Loucy (cell line): ENCODE results near the gene TESK1.

Experiments used
- H2AFZ ChIP-seq: fragments of 200-600 bp; sonication (generic); 2 replicates; pipeline ENCODE4 v1.6.0; 2016; ENCODE audit warnings: antibody characterized with exemption, mild to moderate bottlenecking, low read length, moderate library complexity
- H3F3A ChIP-seq: fragments of 200-600 bp; 2 replicates; pipeline ENCODE4 v1.6.0; 2016; ENCODE audit warnings: antibody characterized with exemption, low read depth, mild to moderate bottlenecking
- H3K27me3 ChIP-seq: fragments of 200-600 bp; sonication (generic); 2 replicates; pipeline ENCODE4 v1.6.1; 2014; ENCODE audit warnings: low read length, mild to moderate bottlenecking; ENCODE audit not compliant: insufficient read depth, poor library complexity, severe bottlenecking
- H3K36me3 ChIP-seq: fragments of 200-600 bp; sonication (generic); 2 replicates; pipeline ENCODE4 v1.6.1; 2016; ENCODE audit warnings: low read length; ENCODE audit not compliant: insufficient read depth
- H3K4me1 ChIP-seq: fragments of 200-600 bp; sonication (generic); 2 replicates; pipeline ENCODE4 v1.5.1; 2014; ENCODE audit warnings: low read length, mild to moderate bottlenecking; ENCODE audit not compliant: insufficient read depth, poor library complexity, severe bottlenecking
- H3K4me2 ChIP-seq: fragments of 200-600 bp; sonication (generic); 2 replicates; pipeline ENCODE4 v1.6.0; 2014; ENCODE audit warnings: antibody characterized with exemption, low read length, low read depth, mild to moderate bottlenecking; ENCODE audit not compliant: poor library complexity, severe bottlenecking
- H3K4me3 ChIP-seq: fragments of 200-600 bp; sonication (generic); 2 replicates; pipeline ENCODE4 v1.5.1; 2014; ENCODE audit warnings: low read length, mild to moderate bottlenecking, mixed read lengths; ENCODE audit not compliant: poor library complexity, severe bottlenecking
- H3K79me2 ChIP-seq: fragments of 200-600 bp; sonication (generic); 2 replicates; pipeline ENCODE4 v1.6.1; 2014; ENCODE audit warnings: low read length; ENCODE audit not compliant: insufficient read depth
- H3K9ac ChIP-seq: fragments of 200-600 bp; sonication (generic); 2 replicates; pipeline ENCODE4 v1.6.0; 2014; ENCODE audit warnings: mild to moderate bottlenecking, low read depth, low read length, moderate library complexity; ENCODE audit not compliant: poor library complexity, severe bottlenecking
- H3K9me2 ChIP-seq: fragments of 200-600 bp; sonication (generic); replicated peaks from 2 replicates; pipeline ENCODE4 v1.6.1; 2016; ENCODE audit warnings: low read depth, low read length, mixed read lengths
- H3K9me3 ChIP-seq: fragments of 200-600 bp; sonication (generic); 2 replicates; pipeline ENCODE4 v1.6.1; 2014; ENCODE audit warnings: mild to moderate bottlenecking, antibody characterized with exemption, low read length, low read depth; ENCODE audit not compliant: insufficient read depth
- H4K20me1 ChIP-seq: fragments of 200-600 bp; sonication (generic); 2 replicates; pipeline ENCODE4 v1.6.0; 2014; ENCODE audit warnings: antibody characterized with exemption, low read length, mild to moderate bottlenecking; ENCODE audit not compliant: insufficient read depth, poor library complexity, severe bottlenecking
- CTCF ChIP-seq: fragments of 200-600 bp; sonication (generic); conservative IDR thresholded peaks from 2 replicates; pipeline ENCODE4 v1.5.1; 2014; ENCODE audit warnings: mild to moderate bottlenecking, antibody characterized with exemption, low read length
- EZH2phosphoT487 ChIP-seq: fragments of 200-600 bp; IDR thresholded peaks from 2 replicates; pipeline ENCODE4 v1.6.1; 2018; ENCODE audit warnings: antibody characterized with exemption, mild to moderate bottlenecking, moderate library complexity, borderline replicate concordance

Gene TESK1

GRCh38 chr9:35557320-35557719, 47.7 kb upstream of the TESK1 start:
- H3K36me3 ChIP-seq = peaks cover 3% of the 10 kb centered on the region; the same call in 1 of the 2 replicates
- no peaks in the 10 kb centered on the region for H4K20me1 ChIP-seq
- no peak overlapping the region for H2AFZ ChIP-seq
- no peaks in the 10 kb centered on the region for H3K27me3 ChIP-seq
- H3K9ac ChIP-seq = no peak overlapping the region
- no peaks in the 10 kb centered on the region for H3F3A ChIP-seq
- TF ChIP-seq EZH2phosphoT487 (no peak), CTCF (no peak)
- H3K4me1 ChIP-seq = peaks cover 6% of the 10 kb centered on the region
- H3K4me3 ChIP-seq = no peak overlapping the region
- no peak overlapping the region for H3K4me2 ChIP-seq
- H3K79me2 ChIP-seq = no peaks in the 10 kb centered on the region
- H3K9me2 ChIP-seq = no peaks in the 10 kb centered on the region
- no peaks in the 10 kb centered on the region for H3K9me3 ChIP-seq

GRCh38 chr9:35558185-35558584, 46.9 kb upstream of the TESK1 start:
- Histone ChIP-seq H3F3A (no peaks in the 10 kb centered on the region), H3K27me3 (no peaks in the 10 kb centered on the region), H3K79me2 (no peaks in the 10 kb centered on the region), H2AFZ (no peak overlapping the region), H3K9me2 (no peaks in the 10 kb centered on the region), H3K9ac (no peak overlapping the region), H4K20me1 (no peaks in the 10 kb centered on the region), H3K36me3 (peaks cover 3% of the 10 kb centered on the region; the same call in 1 of the 2 replicates), H3K4me2 (no peak overlapping the region), H3K4me3 (no peak overlapping the region), H3K9me3 (no peaks in the 10 kb centered on the region), H3K4me1 (peaks cover 6% of the 10 kb centered on the region)
- TF ChIP-seq CTCF (no peak), EZH2phosphoT487 (no peak)

- Histone ChIP-seq H3K79me2 (no peaks in the 10 kb centered on the region), H4K20me1 (no peaks in the 10 kb centered on the region), H3K27me3 (no peaks in the 10 kb centered on the region), H3K9me2 (no peaks in the 10 kb centered on the region), H3K4me2 (no peak overlapping the region), H3F3A (no peaks in the 10 kb centered on the region), H3K36me3 (no peaks in the 10 kb centered on the region; the same call in 1 of the 2 replicates), H3K4me1 (no peaks in the 10 kb centered on the region), H2AFZ (no peak overlapping the region), H3K4me3 (no peak overlapping the region), H3K9ac (no peak overlapping the region), H3K9me3 (no peaks in the 10 kb centered on the region)
- TF ChIP-seq EZH2phosphoT487 (no peak), CTCF (no peak)
These were observed 45.1 kb upstream of the TESK1 start for GRCh38 chr9:35559792-35560530.
